HG02588 (cell line): ENCODE results near the gene ECHDC1.
A peak's percentile ranks its signal among the peaks of the same experiment; 100 is the strongest.

Experiments
- ATAC-seq: cut with Tn5 transposase; IDR thresholded peaks from one replicate; pipeline ENCODE4 v1.9.1; 2021; ENCODE audit warnings: mild to moderate bottlenecking, moderate library complexity; ENCODE audit not compliant: unreplicated experiment

ECHDC1 gene

DNA sequence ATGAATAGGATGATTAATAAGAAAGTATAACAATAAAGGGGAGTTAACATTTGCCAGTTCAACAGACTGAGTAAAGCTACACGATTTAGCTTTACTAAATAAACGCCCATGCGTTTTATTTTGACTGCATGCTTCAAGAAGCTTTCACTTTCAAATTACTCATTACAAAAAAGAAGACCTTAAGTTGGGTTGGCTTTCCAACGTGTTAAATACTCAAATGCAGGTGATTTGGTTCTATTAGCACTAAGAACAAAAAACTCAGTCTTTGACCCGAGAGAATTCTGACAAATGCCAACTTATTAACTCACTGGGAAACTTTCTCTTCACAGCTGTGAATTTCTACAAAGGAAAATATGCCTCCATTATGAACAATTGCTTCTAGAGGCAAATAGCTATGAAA lies 51.9 kb downstream of the ECHDC1 start:
- ATAC-seq = peak; percentile 69

DNA sequence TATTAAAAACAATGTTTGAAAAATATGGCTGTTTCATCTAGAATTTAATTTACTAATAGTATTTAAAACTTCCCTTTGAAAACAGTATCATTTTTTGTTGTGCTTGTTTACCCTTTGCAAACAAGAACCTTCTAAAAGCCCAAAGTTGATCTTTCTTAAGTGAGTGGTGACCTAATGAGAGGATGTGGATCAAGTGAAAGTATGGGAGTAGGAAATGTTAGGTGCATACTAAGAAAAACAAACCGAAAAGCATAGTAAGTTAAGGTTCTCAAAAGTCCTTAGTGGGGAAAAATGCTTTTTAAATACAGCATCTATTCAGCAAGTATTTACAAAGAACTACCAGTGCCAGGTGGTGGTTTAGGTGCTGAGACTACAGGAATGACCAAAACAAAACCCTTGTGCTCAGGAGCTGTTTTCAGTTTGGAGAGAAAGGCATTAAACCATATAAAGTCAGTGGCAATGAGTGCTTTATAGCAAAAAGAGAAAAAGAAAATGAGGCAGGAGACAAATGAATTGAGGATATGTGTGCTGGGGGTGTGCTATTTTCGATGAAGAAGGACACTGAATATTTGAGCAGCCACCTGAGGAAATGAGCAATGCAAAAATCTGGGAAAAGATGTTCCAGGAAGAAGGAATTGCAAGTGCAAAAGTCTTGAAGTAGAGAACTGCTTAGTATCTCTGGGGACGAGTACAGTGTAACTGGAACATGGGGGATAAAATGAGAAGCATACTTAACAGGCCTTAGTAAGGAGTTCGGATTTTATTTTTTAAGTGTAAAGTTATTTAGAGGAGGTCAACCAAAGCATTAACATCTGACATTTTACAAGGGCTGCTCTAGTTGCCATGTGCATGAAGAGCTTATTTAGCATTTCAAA lies 52.8 kb downstream of the ECHDC1 start:
- peak; percentile 9 for ATAC-seq

DNA sequence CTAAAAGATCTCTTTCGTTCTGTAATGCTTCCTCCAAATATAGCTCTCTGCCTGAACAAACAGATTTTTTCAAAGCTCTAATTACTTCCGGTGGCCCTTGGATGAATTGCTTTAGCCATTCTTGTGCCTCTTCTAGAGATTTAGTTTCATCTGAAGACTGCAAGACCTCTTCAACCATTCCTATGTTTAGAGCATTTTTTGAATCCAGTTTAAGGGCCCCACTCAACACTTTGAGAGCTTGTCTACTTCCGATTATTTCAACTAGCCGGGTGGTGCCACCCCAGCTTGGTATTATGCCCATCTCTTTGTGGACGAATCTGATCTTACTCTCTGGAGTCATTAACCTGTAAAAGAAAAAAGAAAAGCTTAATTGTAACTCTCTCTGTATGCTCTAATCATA lies 53.5 kb downstream of the ECHDC1 start:
- no peak for ATAC-seq

DNA sequence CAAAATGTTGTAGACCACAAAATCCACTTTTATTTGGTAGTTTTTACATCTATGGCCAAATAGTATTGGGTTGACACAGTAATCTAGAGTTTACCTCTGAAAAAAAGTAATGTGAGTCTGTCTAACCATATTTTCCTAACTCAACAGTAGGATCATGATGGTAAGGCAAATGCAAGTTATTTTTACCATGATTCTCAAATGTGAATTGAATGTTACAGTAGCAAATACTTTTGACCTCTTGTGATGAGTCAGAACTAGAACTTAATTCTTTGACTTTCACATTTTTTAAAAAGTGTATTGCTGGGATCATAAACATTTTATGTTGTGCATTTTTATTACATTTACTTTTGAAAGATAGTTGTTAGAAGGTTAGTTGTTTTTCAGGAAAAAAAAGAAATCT lies 54.7 kb downstream of the ECHDC1 start:
- no peak for ATAC-seq

DNA sequence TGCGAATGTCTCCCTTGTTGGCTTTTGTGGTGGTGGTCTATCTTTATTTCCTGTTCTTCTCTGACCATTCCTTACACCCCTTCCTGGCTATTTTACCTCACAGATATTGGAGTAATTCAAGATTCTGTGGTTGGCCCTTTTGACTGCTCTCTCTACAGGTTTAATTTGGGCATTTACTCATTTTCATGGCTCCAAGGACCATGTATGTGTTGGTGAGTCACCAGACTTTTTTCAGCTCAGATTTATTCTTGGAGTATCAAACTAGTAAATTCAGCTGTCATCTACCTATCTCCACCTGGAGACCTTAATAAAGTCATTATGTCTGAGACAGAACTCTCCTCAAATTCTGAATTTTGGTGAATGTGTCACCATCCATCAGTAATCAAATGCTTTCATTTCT lies 61.2 kb downstream of the ECHDC1 start:
- ATAC-seq = no peak

DNA sequence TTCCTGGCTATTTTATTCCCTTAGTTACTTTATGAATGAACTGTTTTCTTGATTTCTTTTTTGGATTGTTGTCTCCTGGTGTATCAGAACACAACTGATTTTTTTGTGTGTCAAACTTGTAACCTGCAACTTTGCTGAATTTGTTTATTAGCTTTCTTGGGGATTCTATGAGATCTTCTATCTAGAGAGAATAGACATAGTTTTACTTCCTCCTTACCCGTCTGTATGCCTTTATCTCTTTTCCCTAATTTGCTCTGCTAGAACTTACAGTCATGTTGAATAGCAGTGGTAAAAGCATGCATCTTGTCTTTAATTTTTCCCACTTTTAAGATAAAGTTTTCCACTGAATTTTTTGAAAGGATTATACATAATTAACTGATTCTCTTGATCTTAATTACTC lies 63.6 kb downstream of the ECHDC1 start:
- ATAC-seq = no peak

DNA sequence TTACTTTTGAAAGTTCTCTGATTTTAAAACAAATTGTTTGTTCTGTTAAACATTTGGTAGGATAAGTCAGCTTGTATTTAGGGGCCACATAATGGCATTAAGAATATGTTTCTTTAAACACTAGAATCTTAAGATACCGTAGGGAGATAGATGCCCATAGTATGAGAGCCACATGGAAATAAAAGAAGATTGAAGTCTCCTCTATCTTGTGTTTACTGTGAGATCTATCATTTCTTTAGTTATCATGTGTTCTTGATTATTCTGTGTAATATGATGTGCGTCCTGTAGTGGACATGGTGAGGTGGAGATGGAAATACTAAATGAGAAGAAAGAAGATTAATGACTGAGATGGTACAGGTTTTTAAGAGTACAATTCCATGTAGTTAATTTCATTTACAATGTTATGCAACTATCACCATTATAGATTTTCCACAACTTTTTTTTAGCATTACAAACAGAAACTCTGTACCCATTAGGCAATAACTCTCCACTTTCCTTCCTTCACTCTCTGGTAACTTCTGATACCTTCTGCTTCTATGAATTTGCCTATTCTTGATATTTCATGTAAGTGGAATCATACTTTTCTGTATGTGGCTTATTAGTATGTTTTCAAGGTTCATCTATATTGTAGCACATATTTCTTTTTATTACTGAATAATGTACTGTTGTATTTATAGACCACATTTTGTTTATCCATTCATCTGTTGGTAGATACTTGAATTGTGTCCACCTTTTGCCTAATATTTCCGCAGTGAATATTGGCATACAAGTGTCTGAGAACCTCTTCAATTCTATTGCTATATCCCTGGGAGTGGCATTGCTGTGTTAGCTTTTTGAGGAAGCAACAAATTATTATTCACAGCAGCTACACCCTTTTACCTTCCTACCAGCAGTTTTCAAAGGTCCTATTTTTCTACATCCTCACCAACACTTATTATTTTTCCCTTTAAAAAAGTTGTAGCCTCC lies 65.2 kb downstream of the ECHDC1 start:
- no peak for ATAC-seq

DNA sequence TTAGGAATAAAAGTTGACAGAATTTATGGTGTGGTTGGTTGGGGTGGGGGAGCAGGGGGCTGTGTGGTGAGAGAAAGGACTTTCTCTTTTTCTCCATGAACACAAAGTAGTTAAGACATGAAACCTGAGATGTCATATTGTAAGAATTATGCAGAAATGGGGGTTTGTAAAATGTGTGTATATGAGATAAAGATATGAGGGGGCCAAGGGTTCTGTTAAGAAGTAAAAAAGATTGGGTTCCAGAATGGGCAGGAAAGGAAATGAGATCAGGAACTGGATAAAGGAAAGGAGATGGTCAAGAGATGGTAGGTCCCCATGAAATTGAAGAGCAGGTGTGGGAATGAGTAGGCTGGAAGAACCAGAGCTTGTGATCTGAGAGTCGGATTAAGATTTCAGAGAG lies 67.1 kb downstream of the ECHDC1 start:
- no peak for ATAC-seq

DNA sequence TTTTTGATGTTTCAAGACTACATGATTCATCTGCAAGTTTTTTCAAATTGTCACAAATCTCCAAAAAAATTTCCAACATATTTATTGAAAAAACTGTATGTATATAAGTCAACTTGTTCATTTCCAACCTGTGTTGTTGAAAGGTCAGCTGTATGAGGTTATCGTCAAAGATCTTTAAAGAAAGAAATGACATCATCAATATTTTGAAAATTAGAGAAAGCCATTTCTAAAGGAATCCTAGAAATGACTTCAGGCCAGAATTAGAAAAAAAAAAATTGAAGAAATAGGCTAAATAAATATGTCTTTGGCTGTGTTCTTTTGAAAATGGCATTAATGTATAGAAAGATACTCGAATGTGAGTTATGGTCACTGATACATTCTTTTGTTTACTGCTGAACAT lies 69.9 kb downstream of the ECHDC1 start:
- ATAC-seq = no peak

DNA sequence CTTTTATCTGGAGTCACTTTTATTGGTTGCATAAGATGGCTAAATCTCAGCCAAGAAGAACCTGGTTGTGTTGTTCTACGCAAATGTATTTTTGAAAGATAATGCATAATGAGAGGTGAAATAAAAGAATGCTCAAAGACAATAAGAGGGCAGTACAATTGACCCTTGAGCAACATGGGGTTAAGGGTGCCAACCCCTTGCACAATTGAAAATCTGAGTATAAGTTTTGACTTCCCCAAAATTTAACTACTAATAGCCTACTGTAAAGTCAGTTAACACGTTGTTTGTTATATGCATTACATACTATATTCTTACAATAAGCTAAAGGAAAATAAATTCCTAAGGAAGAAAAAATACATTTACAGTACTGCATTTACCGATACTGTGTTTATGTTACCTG lies 70.8 kb downstream of the ECHDC1 start:
- no peak for ATAC-seq

DNA sequence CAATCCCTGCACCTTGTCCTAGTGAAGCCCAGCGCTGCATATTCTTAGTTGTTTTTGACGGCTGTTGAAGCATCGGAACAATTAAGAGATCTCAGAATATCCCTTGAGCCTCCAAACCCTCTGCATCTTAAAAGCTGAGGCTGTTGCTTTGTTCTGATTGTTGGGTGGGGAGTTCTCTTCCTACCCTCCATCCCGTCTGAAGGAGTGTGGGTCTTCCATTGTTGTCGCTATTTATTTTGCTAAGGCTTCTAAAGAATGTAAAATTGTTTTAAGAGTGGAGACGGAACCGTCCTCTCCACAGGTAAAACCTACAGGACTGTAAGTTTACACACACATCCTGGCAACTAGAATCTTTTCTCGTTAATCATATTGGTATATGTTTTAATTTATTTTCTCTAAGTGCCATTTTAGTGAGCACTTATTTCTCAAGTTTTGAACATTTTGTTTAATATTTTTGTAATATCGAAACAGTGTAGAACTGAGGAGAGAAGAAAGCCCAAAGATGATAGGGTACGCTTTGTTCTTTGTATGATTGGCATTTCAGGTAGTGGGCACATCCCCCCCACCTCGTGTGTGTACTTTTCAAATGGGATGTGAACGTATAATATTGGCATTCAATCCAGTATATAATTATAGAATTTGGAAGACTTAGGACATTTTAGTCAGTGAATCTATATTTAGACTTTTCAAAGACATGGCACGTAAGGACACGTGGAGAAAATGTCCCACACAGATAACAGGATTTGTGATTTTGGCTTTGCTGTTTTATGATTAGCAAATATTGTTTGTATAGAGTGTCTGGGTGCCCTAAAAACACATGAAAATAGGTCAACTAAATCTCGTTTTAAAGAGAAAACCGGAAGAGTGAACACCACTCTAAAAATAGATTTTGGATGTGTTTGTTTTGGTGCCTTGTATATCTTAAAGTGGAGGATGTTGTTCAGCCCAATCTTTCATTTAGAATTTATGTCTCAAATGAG lies 75.5 kb downstream of the ECHDC1 start:
- ATAC-seq = peak; percentile 0

DNA sequence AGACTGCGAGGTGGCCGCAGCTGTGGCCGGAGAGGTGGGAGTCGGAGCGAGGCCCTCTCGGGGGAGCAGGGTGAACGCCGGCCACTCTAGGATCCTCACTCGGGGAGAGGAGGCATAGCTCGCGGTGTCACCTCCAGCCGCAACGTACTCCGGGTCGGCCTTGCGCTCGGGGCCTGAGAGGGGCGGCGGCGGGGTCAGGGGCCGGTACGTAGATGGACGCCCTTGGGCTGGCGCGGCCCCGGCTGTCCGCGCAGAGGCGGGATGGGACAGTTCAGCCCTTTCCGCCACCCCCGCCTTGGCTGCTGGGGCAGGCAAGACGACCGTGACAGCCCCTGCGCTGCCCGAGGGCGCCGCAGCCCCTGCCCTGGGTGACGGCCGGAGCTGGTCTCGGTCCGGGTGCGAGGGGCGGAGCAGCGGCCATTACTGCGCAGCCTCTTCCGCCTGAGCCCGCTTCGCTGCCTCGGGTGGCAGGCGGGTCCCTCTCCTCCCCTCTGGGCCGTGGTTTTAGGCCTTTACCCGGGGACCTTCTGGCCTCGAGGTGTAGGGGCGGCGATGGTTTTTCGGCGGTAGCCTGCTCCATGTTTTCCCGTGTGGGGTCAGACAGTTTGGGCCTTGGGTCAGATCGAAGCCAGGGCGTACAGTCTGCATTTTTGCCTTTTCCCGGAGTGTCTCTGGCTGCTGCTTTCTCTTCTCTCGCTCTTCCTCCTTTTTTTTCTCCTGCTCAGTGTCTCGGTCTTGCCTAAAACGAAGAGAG lies 76.3 kb downstream of the ECHDC1 start:
- ATAC-seq = peak; percentile 74

DNA sequence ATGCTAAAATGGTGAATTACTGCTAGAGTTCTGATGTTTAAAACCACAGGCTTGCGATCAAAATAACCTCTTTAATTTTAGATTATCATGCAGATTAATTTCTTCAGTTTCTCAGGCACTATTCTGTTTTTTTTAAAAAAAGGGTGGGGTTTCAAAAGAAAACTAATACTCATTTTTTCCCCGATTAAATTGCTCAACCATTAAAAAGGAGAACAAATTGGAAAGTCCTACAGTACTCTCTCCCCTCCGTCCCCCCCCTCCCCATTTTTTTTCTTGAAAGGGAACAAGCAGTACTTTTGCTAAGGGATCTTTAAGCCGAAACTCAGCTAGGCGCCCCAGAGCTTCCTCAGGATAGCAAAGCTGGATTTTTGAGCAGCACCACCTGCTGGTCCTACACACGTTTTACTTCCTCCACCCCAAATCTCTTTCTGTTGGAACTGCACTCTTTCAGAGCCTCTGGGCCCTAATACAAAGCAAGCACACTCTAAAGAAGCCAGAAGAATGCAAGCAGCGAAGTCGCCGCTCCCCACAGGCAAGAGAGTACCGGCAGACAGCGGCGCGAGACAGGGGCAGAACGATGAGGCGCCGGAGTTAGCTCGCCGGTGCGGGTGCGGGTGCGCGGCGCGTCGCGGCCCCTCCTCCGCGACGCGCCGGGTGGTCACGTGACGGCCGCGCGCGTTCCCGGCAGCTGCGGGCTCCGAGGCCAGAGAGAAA lies 77.1 kb downstream of the ECHDC1 start, which contains the start of gene RNF146:
Gene RNF146 (plus strand): TSS at position 687 of the 714 bp plus-strand sequence. CDS start 13,475 bp downstream, outside the sequence.
- peak; percentile 84 for ATAC-seq

DNA sequence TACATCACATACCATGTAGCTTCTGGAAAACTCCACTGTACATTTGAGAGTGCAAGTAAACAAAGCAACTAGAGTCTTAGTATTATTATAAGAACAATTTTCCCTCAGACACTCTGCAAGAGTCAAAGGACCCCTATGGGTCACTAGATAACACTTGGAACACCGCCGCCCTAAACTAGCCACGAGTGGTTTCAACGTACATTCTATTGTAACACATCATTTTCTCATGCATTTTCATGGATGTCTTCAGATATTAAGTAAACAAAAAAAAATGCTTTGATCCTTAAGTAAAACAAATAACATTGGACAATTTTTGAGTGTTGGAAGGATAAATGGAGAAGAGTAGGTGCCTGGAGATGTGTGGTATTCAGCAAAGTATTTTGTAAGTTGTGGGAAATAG lies 79.9 kb downstream of the ECHDC1 start:
- ATAC-seq = no peak

DNA sequence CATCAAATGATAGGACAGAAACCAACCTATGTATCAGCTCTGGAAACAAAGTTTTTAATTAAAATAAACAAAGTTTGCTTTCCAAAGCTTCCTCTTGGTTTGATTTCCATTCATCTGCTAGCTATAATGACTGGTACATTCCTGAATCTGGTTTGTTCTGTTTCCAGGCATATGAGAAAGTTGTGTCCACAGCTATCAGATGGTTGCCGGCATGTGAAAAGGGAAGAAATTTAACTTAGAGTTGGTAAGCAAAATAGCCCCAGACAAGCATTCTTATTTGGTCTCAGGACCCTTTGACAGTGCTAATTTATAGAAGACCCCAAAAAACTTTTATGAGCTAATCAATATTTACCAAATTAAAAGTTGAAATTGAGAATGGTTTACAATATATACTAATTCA lies 80.5 kb downstream of the ECHDC1 start:
- ATAC-seq = no peak

DNA sequence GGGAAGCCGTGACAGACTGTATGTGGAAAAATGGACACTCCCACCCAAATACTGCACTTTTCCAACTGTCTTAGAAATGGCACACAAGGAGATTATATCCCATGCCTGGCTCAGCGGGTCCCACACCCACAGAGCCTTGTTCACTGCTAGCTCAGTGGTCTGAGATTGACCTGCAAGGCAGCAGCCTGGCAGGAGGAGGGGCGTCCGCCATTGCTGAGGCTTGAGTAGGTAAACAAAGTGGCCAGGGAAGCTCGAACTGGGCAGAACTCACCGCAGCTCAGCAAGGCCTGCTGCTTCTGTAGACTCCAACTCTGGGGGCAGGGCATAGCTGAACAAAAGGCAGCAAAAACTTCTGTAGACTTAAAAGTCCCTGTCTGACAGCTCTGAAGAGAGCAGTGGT lies 88.1 kb downstream of the ECHDC1 start:
- ATAC-seq = no peak

DNA sequence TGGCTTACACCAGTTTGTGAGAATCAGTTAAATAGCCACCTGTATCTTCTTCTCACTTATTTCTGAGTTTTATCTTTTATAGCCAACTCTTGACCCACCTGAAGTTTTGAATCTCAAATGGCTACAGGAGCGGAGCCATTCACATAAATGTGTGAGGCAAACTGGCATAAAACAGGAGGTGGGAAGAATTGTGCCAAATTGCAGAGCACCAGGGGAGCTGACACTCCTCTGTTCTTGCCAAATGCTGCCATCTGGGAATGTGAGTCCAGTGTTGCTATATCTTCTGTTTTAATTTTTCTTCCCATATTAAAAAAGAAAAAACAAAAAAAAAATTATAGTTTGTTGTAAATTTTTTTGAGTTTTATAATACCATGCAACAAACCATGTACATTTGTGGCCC lies 93.8 kb downstream of the ECHDC1 start:
- no peak for ATAC-seq

DNA sequence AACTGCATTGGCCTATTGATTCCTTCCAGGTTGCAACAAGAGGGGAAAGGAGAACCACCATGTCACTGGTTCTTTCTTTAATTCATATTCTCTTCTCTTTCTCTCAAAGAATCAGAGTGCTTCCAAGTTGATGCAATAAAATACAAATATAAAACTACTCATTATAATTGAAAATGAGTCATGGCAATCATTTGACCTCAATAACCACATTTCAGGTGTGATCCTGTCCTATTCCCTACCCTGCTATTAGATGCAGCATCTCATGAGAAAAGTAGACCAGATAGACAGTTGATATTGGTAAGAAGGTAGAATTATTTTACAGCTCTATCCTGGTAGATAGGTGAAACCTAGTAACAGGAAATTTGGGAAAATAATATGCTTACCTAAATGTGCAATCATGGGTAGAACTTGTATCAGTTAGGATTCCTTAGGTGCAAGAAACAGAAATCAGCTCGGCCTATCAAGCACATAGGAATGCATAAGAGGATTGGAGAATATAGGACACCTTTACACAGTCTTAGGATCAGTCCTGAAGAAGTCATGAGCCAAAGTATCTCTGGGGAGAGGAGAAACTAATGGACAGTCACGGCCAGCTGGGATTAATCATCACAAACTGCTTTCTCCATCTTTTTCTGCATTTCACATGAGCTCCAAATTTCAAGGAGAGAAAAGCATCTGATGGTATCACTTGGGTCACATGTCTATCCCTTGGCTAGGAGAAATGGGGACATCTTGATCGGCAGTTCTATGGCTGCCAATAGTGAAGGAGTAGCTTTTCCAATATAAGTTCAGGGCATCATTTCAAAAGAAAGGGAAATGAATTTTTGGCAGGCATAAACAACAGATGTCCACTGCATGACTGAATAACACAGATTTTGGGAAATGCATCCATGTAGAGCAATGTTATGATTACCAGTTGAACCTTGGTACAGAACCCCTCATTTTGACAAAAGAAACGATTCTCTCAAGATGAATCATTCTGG lies 96.0 kb downstream of the ECHDC1 start:
- no peak for ATAC-seq
